Activated T-cell treated with anti-CD3 and anti-CD28 coated beads for 4 hours (primary cell): ENCODE results near the gene PNMT.

ENCODE experiments used
- DNase-seq: peaks from one replicate; pipeline ENCODE4 v3.0.0-alpha.2; 2020

PNMT gene, protein sequence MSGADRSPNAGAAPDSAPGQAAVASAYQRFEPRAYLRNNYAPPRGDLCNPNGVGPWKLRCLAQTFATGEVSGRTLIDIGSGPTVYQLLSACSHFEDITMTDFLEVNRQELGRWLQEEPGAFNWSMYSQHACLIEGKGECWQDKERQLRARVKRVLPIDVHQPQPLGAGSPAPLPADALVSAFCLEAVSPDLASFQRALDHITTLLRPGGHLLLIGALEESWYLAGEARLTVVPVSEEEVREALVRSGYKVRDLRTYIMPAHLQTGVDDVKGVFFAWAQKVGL

DNA sequence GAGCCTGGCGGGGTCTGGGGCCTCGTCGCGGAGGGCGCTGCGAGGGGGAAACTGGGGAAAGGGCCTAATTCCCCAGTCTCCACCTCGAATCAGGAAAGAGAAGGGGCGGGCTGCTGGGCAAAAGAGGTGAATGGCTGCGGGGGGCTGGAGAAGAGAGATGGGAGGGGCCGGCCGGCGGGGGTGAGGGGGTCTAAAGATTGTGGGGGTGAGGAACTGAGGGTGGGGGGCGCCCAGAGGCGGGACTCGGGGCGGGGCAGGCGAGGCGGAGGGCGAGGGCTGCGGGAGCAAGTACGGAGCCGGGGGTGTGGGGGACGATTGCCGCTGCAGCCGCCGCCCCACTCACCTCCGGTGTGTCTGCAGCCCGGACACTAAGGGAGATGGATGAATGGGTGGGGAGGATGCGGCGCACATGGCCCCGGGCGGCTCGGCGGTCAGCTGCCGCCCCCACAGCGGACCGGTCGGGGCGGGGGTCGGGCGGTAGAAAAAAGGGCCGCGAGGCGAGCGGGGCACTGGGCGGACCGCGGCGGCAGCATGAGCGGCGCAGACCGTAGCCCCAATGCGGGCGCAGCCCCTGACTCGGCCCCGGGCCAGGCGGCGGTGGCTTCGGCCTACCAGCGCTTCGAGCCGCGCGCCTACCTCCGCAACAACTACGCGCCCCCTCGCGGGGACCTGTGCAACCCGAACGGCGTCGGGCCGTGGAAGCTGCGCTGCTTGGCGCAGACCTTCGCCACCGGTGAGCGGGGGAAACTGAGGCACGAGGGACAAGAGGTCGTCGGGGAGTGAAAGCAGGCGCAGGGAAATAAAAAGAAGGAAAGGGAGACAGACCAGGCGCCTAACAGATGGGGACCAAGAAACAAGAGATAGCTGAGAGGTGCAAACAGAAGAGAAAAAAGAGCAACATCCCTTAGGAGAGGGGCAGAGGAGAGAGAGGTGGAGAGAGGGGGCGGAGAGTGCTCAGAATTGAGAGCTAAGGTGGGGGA is at the start of gene PNMT:
TSS of gene PNMT (plus strand) at position 509 of the 980 bp plus-strand sequence. CDS start at position 532, 23 bp downstream.
- peak; percentile 61 for DNase-seq

DNA sequence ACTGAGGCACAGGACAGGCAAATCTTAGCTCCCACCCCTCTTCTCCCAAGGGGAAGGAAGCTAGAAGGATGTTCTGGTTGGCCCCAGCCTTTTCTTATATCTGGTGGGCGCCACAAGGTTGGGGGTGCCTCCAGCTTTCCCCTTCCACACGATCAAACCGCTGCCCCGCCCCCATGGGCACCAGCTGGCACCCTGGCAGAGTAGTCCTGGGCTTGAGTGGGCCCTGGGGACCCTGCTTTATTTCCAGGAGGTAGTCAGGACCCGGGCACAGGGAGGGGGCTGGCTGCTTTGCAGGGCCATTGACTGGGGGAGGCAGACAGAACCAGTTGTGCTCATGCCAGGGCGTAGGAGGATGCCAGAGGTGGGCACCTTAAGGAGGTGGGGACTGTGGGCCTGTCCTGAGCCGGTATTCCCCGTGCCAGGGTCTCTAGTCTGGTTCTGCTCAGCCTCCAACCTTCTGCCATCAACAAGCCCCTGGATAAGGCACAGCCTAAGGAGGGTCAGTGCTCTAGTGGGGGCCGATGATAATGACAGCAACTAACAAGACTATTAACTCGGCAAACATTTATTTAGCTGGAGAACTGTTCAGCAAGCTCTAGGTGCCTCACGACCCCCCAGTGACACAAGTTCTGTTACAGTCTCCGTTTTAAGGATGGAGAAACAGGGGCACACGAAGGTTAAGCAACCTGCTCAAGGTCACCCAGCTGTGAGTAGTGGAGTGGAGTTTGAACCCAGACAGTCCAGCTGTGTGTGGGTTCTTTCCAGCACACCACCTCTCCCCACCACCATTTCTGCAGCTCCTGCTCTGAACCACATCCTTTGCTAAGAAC is 49.1 kb upstream of the PNMT start:
- DNase-seq, result no peak

DNA sequence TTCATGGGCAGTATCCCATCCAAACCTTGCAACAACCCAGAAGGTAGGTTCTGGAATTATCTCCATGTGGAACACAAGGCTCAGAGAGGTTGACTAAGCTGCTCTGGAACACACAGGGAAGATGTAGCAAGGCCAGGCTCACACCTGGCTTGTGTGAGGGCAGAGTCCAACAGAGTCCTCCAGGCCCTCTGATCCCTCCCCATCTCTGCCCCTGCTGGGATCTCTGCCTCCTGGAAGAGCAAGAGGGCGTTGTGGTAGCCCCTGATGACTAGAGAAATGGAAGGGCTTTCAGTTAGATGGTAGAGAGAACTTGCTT is 48.5 kb upstream of the PNMT start:
- no peak for DNase-seq

DNA sequence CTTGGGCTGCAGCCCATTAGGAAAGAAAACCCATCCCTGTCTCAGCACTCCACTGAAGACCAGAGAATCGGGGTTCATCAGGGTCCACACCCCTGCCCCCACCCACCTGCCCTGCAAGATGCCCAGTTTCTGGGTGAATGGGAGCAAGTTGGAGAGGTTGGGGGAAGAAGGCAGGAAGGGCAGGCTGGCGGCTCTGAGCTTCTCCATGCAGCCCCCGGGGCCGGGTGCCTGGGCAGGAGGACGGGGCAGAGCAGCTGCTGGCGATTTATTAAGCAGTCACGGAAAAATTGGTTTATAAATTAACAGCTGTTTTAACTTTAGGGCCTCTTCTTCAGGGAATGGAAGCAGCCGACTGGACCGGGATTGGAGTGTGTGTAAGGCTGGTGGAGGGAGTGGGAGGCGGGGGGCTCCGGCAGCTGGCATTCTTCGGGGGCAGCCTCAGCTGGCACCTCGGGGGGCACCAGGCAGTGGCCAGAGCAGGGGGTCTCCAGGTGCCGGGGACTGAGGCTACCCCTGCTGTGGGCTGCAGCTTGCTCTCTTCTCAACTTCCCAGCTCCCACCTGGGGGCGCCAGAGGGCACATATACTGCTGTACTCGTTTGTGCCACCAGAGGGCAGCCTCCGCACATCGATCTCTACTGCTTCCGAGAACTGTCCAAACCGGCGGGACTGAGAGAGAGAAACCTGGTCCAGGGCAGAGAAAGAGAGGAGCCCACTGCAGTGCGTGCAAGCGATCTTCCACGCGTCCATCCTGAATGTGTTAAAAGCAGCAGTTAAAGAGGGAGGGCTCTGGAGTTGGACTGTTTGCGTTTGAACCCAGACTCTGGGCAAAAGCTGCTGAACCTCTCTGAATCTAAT is 46.5 kb upstream of the PNMT start:
- peak; percentile 87 for DNase-seq

DNA sequence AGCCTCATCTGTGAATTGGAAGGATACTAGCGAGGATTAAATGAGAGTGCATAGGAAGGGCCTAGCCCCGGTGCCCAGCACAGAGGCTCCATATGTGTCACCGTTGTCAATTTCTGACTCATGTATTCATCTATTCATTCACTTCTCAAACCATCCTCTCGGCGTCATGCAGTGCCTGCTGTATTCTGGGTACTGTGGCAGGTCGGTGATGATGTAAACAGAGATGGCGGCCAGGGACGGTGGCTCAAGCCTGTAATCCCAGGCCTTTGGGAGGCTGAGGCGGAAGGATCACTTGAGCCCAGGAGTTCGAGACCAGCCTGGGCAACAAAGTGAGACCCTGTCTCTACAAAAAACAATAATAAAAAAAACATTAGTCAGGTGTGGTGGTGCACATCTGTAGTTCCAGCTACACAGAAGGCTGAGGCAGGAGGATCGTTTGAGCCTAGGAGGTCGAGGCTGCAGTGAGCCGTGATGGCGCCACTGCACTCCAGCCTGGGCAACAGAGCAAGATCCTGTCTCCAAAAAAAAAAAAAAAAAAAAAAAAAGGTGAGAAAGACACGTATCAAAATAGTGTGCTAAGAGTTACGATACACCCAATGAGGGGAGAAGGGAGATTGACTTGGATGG is 45.8 kb upstream of the PNMT start:
- no peak for DNase-seq

DNA sequence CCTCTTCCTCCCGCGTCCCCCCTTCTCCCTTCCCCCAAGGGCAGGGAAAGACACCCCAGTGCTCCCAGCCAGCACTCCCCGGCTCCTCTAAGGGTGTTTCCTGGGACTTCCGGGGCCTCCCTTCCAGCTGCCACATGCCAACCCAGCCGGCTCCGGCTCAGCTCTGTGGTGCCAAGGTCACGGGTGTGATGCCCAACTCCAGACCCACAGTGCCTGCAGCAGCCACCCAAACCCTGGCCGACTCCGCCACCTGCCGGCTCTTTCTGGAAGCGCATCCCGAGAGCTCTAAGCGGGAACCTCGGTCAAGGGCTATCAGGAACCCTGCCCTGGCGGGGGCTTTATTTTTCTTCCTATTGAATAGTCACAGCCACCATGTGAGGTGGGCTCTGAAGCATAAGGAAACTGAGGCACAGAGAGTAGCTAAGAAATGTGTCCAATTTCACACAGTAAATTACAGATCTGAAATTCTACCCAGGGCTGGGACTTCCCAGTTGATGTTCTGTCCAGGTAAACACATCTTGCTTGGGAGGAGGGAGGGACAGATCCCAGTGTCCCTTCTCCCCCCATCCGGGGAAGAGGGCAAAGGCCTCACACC is 44.8 kb upstream of the PNMT start:
- DNase-seq, result peak; percentile 81

DNA sequence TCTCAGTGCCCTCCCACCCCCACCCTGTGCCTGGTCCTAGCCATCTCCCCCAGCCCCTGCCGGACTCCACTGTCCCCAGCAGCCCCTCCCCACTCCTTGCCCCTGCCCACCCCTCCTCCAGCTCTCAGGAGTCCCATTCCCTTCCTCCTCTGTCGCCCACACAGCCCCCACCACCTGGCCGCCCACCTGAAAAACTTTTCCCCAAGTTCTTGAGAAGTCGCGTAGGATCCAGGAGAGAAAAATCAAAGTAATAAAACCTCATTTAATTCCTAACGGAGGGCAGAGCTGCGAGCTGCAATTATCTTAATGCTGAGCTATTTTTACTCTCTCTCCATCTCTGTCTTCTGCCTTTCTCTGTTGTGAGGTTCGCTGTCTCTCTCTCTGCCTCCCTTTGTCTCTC is 43.9 kb upstream of the PNMT start:
- DNase-seq, result no peak

DNA sequence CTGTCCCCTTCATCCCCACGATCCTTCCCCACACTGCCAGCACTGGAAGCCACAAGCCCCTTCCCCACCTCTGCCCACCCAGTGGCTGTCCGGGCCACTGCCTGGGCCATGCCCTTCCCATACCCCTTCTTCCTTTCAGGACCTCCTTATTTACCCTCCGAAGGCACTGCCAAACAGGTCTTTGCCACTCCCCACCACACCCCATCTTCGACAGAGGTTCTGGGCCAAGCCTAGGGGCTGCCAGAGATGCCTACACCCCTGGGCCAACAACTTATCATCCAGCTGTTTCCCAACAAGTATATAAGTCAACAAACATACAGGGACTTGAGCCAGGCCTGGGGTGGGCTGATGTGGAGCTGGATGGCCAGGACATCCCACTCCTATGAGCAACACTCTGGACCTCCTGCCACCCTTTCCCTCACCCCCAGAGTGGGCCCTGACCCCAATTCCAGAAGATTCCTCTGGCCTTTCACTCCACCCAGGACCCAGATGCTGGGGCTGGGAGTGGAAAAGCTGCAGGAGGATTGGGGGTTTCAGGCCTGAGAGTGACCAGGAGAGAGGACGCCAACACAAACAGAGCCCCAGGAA is 43.0 kb upstream of the PNMT start:
- no peak for DNase-seq

DNA sequence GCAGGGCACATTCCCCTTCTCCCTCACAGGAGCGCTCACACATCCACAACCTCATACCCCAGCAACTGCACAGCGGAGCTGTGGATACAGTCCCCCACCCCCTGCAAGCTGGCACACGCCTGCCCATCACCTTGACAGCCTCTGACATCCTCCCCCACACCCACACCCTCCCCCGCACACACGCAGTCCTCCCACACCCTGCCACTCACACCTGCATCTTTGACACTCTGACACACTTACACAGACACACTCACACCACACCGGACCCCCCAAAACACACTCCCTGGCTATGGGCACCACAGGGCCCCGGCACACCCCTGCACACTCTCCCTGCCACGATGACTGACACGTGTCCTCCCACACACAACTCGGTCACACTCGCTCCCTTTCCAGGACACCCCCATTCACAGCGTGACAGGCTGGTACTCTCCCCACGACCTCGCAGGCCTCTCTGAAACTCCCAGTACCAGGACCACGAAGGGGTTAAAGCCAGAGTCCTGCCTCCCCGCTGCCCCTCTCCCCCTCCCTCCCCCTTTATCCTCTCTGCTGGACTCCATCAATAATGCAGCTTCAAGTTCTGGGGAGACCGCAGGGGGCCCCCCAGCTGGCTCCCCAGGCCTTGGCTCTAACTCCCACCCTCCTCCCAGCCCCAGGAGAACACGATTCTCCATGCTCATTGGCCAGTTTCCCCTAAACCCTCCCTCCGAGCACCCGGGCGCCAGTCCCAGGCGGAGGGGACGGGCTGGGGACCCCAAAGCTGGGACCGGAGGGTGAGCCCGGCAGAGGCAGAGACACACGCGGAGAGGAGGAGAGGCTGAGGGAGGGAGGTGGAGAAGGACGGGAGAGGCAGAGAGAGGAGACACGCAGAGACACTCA is 41.8 kb upstream of the PNMT start, which contains the start of gene PPP1R1B:
TSS of gene PPP1R1B (plus strand) at position 782 of the 876 bp plus-strand sequence. CDS start 441 bp downstream, outside the sequence.
- peak; percentile 35 for DNase-seq

DNA sequence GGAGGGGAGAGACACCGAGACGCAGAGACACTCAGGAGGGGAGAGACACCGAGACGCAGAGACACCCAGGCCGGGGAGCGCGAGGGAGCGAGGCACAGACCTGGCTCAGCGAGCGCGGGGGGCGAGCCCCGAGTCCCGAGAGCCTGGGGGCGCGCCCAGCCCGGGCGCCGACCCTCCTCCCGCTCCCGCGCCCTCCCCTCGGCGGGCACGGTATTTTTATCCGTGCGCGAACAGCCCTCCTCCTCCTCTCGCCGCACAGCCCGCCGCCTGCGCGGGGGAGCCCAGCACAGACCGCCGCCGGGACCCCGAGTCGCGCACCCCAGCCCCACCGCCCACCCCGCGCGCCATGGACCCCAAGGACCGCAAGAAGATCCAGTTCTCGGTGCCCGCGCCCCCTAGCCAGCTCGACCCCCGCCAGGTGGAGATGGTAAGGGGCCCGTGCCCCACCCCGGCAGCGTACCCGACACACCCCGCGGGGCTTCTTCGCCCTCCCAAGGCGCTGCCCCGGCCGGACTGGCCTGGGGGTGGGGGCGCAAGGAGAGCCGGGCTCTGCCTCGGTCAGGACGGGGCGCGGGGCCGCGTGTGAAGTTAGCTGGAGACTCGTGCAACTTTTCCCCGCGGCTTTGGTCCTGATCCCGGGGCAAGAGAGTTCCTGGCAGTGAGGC is 41.1 kb upstream of the PNMT start:
- no peak for DNase-seq

DNA sequence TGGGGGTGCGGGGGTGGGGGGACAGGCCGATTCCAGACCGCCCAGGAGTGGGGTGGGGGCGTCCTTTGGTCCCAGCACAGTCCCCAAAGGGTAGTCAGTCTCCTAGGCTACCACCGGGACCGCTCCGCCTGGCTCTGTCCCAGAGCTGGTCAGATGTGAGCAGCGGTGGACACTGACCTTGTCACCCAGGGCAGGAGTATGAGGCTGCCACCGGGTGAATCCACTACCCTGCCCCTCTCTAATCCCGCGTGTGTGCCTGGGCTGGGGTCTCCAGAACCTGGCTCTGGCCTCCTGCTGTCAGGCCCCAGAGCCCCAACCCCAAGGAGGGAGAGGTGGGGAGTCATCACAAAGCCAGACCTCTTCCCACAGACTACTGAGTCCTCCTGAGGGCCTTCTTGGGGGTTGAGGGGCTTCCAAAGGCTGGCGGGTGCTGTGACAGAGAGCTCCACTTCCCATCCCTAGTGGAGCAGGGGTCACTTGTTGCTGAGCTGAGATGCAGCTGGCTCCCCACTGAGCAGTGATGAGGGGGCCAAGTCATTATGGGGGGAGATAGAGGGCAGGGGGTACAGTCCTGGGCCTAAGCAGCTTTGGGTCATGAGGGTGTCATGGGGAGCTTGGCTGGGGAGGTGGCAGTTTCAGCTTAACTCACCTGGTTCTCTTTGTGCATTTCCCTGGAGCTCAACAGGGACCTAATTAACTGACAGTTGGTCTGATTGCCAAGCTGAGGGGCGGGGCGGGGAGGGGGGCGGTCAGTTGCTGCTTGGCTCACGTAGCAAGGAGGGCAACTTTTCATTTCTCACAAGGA is 40.3 kb upstream of the PNMT start:
- no peak for DNase-seq

DNA sequence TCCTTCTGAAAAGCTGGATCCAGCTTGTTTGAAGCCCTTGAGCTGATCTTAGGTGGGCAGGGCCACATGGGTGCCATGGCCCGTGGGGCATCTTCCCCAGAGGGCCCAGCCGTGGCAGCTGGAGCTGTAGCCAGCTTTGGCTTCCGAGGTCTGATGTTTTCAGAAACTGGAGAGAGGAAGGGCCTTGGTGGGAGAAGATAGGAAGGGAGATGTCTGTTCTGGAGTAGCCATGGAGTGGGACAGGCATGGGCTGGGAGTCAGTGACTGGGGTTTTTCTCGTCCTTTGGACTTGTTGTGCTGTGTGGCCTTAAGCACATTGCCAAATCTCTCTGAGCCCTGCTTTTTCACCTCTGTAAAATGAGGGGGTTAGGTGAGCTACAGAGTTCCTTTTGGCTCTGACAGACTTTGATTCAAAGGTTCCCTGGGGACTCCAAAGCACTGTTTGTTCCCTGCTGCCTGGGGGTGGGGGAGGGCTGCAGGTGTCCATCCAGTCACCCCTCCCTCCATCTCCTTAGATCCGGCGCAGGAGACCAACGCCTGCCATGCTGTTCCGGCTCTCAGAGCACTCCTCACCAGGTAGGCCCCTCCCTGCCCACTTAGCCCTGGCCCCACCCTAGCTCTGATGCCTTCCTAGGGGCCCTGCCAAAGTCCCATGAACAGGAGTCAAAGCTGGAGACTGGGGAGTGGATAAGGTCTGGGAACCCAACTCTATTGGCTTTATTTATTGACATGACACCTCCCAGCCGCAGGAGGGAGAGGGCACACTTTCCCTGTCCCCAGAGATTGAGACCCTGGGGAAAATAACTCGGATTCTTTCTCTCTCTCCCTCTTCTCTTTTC is 39.4 kb upstream of the PNMT start:
- no peak for DNase-seq

DNA sequence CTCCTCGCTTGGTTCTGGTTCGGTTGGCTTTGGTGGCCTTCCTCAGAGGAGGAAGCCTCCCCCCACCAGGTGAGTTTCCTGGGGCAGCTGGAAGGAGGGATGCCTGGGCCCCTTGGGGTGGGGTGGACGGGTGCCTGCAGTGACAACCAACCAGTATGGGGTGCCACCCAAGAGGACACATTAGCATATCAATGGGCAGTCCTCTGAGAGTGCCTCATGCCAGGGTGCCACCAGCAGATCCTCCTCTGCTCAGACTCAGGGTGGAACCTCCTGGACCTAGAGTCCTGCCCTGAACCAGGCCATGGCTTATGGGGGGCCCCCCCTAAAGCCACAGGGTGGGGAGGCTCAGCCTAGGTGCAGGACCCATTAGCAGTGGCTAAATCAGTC is 38.8 kb upstream of the PNMT start:
- DNase-seq, result no peak

DNA sequence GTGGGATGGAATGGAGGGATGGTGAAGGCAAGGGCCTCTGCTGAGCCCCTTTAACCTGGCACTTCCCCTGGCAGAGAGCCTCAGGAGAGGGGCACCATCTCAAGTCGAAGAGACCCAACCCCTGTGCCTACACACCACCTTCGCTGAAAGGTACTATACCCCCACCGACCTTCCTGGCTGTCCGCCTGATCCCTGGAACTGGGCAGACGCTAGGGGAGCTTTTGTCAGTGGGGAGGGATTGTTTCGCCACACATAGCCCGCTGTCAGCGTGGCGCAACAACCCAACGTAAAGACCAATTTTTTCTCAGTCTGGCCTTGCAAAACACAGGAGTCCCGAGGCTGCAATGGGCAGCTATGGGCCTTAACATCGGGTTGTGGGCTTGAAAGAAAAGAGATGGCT is 38.4 kb upstream of the PNMT start:
- DNase-seq, result no peak

DNA sequence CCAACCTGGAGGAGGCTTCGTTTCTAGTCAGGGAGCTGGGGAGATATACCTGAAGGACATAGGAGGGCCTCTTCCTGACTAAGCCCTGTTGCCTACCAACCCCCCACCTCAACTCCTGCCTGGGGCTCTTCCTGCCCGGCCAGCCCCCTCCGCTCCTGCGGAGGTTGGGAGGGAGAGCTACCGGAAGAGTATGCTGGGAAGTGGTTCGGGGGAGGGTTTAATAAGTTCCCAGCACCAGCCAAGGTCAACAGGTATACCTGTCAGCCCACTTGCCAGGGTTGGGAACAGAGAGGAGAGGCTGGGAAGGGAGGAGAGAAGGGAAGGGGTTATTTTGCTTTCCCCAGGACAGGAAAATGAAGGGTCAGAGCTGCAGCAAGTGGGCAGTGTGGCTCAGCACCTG is 36.9 kb upstream of the PNMT start:
- no peak for DNase-seq

DNA sequence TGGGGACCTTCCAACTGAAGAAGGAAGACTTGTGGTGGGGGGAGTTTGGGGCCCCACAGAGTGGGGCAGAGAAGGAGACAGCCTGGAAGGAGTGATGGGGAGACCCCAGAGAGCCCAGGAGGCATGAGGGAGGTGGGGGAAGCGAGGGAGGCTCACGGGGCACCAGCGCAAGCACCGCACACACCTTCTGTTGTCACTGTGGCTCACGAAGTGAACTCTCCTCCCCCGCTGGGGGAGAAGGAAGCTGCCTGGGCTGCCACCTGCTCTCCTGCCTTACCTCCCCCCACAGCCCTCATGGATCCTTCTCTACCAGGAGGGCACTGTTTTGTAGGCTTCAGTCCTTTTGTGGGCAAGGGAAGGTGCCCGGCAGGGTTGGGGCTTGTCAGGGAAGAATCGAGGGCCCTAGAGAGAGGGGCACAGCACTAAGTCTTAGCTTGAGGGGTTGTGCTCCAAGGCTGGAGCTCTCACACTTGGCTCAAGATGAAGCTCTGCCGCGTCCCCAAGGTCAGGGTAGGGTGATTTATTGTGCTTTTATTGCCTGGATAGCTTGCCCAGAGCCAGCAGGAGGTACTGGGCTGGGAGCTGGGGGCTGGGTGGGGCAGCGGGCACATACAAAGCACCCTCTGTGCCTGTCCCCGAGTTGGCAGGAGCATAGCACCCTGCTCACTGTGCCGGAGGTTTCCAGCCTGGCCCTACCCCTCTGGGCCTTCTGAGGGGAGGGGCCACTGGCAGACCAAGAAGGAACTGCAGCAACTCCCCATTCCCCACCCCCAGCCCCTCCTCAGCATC is 35.9 kb upstream of the PNMT start:
- DNase-seq, result no peak
